ENCODE measurements around the gene RLBP1.
A peak's percentile ranks its signal among the peaks of the same experiment; 100 is the strongest.

RLBP1 gene

DNA sequence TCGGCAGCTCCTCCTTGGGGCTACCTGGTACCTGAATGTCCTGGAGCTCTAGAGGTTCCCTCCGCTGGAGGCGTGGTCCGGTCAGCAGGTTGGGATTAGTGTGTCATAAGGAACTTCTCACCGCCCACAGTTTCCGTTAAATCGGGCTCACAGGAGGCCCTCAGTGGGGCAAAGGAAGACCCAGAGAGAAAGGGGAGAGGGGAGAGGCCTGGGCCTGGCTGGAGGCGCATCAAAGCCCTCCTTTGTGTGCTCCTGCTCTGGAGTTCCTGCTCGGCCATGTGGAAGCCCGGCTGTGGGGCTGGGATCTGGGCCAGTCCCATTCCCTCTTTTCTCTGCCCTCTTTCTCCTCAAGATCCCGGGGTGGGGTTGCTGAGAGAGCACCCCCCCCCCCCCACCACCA is at the start of gene RLBP1:
Gene RLBP1, minus strand, starts transcription at position 37 of the 400 bp plus-strand sequence. CDS start 2,604 bp downstream, outside the sequence.
- TF ChIP-seq GATA2 (IDR thresholded peaks at IDR 0.05; ENCODE audit: low read depth, low read length) = no peak
- no peak for TF ChIP-seq GATA3 (IDR thresholded peaks at IDR 0.05; ENCODE audit: low read depth, low read length)

GRCh38 chr15:89248584-89248983 is 27.2 kb upstream of the RLBP1 start:
- TF ChIP-seq GATA2 (IDR thresholded peaks at IDR 0.05; ENCODE audit: low read depth, low read length) (no peak), GATA3 (IDR thresholded peaks at IDR 0.05; ENCODE audit: low read depth, low read length) (no peak)

DNA sequence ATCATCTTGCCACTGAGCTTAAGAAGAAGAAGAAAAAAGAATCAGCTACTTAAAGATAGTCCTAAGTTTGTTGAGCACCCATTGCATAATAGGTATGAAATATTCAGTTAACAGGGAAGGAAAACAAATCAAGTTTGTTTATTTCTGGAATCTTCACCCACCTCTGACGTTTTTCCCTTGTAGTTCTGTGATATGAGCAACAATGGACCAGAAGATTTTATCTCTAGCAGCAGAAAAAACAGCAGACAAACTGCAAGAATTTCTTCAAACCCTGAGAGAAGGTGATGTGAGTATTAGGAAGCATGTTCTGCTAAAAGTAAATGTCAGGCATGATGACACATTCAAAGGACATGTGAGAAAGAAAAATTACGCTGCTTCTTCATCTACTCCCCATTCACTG is 26.1 kb upstream of the RLBP1 start:
- TF ChIP-seq GATA2 (IDR thresholded peaks at IDR 0.05; ENCODE audit: low read depth, low read length) = no peak
- TF ChIP-seq GATA3 (IDR thresholded peaks at IDR 0.05; ENCODE audit: low read depth, low read length) = no peak

GRCh38 chr15:89244574-89244903 is 23.2 kb upstream of the RLBP1 start:
- TF ChIP-seq GATA3 (IDR thresholded peaks at IDR 0.05; ENCODE audit: low read depth, low read length) (no peak), GATA2 (IDR thresholded peaks at IDR 0.05; ENCODE audit: low read depth, low read length) (no peak)

DNA sequence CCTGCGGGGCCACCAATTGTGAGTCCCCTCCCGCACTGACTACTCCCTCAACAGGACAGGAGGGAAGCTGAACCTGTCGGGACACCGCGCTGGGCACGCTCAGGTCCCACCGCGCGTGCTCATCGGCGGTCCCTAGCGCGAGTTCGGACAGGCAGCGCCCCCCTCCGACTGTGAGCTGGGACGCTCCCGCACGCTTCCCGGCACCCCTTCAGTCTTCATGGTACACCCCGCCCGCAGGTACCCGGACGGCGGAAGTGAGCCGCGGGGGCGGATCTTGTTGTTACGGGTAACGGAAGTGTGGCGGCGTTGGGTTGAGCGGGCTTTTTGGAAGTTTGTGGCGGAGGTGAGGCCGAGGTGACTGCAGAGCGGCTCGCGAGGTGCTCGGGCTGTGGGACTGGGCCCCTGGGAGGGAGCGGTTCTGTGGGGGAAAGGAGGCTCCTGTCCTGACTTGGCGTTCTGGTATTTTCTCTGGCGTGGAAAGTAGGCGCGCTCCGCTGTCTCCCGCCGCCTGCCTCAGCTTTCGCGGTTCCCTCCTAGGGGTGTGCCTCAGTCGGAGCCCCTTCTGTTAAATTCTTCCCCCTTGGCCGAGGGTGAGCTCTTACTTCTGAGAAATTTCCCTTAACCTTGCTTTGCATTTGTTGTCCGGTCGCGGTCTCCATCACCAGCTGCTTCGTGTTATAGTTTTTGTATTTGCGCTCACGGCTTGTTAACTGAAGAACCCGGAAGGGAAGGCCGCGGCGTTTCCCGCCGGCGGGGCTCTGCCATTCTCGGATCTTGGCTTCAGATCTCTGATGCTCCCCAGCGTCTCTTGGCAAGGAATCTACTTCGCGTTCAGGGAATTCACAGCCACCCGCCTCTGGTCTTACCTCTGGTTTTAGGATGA is 22.6 kb upstream of the RLBP1 start, which contains the start of gene FANCI:
Gene FANCI, plus strand, starts transcription at position 289 of the 883 bp plus-strand sequence. CDS start 3,669 bp downstream, outside the sequence.
- TF ChIP-seq GATA3 (IDR thresholded peaks at IDR 0.05; ENCODE audit: low read depth, low read length) (no peak), GATA2 (IDR thresholded peaks at IDR 0.05; ENCODE audit: low read depth, low read length) (peak; percentile 55)

GRCh38 chr15:89243046-89243690 is 21.8 kb upstream of the RLBP1 start:
- TF ChIP-seq GATA2 (IDR thresholded peaks at IDR 0.05; ENCODE audit: low read depth, low read length) (no peak), GATA3 (IDR thresholded peaks at IDR 0.05; ENCODE audit: low read depth, low read length) (no peak)

DNA sequence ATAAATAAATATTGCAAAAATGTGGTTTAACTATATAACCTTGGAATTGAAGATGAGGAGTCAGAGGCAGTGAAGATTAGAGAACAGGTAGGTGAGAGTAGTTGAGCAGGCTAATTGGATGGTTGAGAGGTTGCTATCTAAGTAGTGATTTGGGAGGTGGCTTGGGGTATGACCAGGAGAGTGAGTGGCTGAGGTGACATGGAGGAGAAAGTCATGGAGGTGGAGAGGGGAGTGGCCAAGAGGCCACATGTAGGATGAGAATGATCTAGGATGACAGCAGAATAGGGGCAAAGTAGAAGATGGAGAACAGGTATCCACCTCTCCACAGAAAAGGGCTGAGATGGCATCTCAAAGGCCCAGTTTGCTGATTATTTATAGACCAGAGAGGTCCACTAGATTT is 10.5 kb upstream of the RLBP1 start:
- TF ChIP-seq GATA2 (IDR thresholded peaks at IDR 0.05; ENCODE audit: low read depth, low read length) (no peak), GATA3 (IDR thresholded peaks at IDR 0.05; ENCODE audit: low read depth, low read length) (no peak)

DNA sequence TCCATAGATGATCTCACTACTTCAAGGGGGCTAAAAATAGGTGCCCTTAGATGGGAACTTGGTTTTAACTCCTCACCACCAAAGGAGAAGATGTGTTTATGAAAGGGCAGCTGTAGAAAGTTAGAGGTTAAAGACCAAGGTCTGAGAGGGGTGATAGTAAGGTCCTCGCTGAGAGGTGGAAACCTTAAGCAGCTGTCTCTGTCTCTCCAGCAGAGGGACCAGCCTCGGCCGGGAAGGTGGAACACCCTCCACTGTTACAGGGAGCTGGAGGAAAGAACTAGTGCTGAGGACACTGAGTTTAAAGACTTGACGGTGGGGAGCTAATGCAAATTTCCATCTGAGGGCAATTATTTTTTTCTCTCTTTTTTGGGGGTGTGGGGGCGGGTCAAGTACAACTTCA is 8.9 kb upstream of the RLBP1 start:
- TF ChIP-seq GATA3 (IDR thresholded peaks at IDR 0.05; ENCODE audit: low read depth, low read length) (no peak), GATA2 (IDR thresholded peaks at IDR 0.05; ENCODE audit: low read depth, low read length) (no peak)

- TF ChIP-seq GATA3 (IDR thresholded peaks at IDR 0.05; ENCODE audit: low read depth, low read length) = no peak
- TF ChIP-seq GATA2 (IDR thresholded peaks at IDR 0.05; ENCODE audit: low read depth, low read length) = no peak
Observed at GRCh38 chr15:89227425-89227824, 6.0 kb upstream of the RLBP1 start.

DNA sequence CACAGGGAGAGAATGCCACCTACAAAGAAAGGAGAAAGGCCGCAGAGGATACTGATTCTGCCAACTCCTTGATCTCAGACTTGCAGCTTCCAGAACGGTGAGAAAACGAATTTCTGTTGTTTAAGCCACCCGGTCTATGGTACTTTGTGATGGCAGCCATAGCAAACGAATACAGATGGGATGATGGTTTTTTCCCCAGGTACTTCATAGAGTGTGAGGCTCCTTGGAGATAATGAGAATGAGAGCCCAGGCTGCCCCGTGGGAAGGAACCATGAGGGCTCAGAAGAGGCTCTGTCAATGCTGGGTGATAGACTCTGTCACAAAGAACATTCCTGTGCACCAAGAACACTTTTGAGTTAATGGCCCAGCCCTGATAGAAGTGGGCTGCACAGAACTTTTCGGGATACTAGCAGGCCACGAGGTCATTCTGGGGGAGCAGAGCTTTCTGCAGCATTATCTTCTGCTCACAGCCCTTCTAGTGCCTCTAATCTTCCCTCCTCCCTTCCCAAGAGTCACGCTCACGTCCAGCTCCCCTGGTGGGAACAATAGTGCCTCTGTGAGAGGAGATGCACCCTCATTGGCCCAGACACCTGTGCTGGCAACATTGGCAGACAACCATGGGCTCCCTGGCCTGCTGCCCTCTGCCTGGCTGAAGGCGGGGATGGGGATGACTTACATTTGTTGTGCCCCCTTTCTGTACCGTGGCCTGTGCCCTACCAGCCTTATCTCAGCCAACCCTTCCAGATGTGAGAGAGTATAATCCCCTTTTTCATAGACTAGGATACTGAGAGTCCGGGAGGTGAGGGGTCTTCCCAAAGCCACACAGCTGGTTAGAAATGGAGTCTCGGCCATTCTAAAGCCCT is 5.2 kb upstream of the RLBP1 start:
- no peak for TF ChIP-seq GATA2 (IDR thresholded peaks at IDR 0.05; ENCODE audit: low read depth, low read length)
- no peak for TF ChIP-seq GATA3 (IDR thresholded peaks at IDR 0.05; ENCODE audit: low read depth, low read length)

DNA sequence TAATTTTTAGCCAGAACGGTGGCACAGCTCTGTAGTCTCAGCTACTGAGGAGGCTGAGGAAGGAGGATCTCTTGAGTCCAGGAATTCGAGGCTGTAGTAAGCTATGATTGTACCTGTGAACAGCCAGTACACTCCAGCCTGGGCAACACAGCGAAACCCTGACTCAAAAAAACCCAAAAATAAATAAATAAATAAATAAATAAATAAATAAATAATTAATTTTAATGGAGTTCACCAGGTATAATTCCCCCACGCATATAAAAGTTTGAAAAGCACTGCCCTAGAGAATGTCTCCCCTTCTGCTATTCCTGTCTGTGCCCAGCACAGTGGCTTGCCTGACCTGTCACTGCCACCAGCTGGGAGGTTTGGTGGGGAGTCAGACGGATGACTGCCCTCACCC is 4.2 kb upstream of the RLBP1 start:
- no peak for TF ChIP-seq GATA3 (IDR thresholded peaks at IDR 0.05; ENCODE audit: low read depth, low read length)
- no peak for TF ChIP-seq GATA2 (IDR thresholded peaks at IDR 0.05; ENCODE audit: low read depth, low read length)

DNA sequence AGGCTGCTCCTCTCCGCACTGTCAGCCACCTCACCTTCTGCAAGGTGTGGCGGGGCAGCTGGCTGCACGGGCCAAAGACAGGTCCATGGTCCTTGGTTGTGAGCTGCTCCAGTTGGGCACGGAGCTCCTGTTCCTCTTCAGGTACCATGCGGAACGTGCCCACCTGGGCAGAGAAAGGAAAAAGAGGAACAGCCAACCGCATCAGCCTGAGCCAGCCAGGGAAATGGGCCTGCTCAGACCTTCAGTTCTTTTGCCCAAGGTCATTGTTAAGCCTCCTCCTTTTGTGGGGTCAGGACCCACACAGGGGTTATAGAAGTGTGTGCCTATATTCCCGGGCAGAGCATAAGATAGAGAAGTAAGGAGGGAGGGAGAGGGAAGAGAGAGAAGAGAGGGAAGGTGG is 2.8 kb downstream of the RLBP1 start:
- TF ChIP-seq GATA2 (IDR thresholded peaks at IDR 0.05; ENCODE audit: low read depth, low read length) = no peak
- TF ChIP-seq GATA3 (IDR thresholded peaks at IDR 0.05; ENCODE audit: low read depth, low read length) = no peak

DNA sequence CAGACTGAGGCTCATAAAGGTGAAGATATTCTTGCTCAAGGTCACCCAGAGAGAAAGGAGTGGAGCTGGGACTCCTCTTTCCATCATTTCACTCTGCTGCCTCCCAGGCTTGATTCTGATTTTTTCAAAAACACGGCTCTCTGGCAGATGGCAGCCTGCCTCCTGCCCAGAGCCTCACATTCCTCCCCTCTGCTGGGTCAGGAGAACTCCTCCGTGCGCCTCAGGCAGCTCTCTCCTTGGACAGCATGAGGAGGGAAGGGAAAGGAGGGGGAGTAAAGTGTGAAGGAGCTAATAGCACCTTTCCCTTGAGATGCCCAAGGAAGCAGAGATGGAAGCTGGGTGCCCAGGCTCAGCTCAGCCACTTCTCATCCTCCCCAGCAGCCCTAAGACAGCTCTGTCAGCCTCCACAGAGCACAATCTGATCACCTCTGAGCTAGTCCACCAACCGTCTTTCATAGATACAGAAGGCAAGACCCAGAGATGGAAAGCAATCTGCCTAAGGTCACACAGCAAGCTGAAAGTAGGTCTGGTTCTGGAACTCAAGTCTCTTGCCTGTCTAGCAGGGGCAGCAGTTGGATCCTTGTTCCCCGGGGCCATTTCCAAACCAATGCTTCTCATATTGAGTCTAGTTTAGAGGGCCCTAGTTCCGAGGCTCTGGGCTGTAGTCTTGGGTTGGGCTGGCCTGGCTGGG is 3.5 kb downstream of the RLBP1 start:
- TF ChIP-seq GATA2 (IDR thresholded peaks at IDR 0.05; ENCODE audit: low read depth, low read length) = no peak
- TF ChIP-seq GATA3 (IDR thresholded peaks at IDR 0.05; ENCODE audit: low read depth, low read length) = no peak
